ENCODE measurements around the gene PTTG1IP. TPM values are rescaled to one million over a fixed set of nuclear protein-coding genes. Genes with fewer than 3 reads are reported as not detected.

The PTTG1IP gene
- total and polyA plus RNA-seq, 10 of the 15 experiments (the other 5 are each of a cell fraction or from before 2014, with no cell fraction given), result 2.4 to 56.4 (median 44.4) TPM

DNA sequence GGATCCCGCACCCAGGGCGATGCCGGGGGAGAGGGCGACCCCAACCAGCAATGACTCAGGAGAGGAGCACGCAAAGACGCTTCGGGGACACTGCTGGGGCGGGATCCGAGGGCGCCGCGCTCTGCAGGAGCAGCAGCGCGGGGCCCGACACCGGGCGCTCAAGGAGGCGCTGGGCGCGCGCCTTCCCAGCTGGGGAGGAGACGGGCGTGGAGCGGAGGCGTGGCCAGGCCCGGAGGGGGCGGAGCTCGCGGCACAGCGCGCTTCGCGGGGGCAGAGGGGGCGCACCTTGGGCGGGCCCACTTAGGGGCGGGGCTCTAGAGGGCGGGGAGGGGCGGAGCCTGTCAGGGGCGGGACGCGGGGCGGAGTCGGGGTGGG, 56.0 kb downstream of the PTTG1IP start (continued):
- TF ChIP-seq, protein P1, sequence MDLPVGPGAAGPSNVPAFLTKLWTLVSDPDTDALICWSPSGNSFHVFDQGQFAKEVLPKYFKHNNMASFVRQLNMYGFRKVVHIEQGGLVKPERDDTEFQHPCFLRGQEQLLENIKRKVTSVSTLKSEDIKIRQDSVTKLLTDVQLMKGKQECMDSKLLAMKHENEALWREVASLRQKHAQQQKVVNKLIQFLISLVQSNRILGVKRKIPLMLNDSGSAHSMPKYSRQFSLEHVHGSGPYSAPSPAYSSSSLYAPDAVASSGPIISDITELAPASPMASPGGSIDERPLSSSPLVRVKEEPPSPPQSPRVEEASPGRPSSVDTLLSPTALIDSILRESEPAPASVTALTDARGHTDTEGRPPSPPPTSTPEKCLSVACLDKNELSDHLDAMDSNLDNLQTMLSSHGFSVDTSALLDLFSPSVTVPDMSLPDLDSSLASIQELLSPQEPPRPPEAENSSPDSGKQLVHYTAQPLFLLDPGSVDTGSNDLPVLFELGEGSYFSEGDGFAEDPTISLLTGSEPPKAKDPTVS (IDR thresholded peaks at IDR 0.05; ENCODE audit: low read depth, low read length), result no peak
- TF ChIP-seq, protein P2, sequence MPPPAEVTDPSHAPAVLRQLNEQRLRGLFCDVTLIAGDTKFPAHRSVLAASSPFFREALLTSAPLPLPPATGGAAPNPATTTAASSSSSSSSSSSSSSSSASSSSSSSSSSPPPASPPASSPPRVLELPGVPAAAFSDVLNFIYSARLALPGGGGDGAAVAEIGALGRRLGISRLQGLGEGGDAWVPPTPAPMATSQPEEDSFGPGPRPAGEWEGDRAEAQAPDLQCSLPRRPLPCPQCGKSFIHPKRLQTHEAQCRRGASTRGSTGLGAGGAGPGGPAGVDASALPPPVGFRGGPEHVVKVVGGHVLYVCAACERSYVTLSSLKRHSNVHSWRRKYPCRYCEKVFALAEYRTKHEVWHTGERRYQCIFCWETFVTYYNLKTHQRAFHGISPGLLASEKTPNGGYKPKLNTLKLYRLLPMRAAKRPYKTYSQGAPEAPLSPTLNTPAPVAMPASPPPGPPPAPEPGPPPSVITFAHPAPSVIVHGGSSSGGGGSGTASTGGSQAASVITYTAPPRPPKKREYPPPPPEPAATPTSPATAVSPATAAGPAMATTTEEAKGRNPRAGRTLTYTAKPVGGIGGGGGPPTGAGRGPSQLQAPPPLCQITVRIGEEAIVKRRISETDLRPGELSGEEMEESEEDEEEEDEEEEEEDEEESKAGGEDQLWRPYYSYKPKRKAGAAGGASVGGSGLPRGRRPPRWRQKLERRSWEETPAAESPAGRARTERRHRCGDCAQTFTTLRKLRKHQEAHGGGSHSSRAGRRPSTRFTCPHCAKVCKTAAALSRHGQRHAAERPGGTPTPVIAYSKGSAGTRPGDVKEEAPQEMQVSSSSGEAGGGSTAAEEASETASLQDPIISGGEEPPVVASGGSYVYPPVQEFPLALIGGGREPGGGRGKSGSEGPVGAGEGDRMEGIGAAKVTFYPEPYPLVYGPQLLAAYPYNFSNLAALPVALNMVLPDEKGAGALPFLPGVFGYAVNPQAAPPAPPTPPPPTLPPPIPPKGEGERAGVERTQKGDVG (CRISPR knock-in tag; IDR thresholded peaks at IDR 0.05), result no peak
- TF ChIP-seq YY1 (IDR thresholded peaks at IDR 0.05; ENCODE audit: low read depth, low read length) (no peak), BRCA1 (IDR thresholded peaks at IDR 0.05; ENCODE audit: low read depth, low read length) (no peak), SMAD5 (IDR thresholded peaks at IDR 0.05; ENCODE audit: low read depth) (no peak), CHD1 (IDR thresholded peaks at IDR 0.05; ENCODE audit: low read depth, low read length) (0 out of 2 replicates have a peak, but pooled peaks have one; percentile 32), BCL11A (IDR thresholded peaks at IDR 0.05; ENCODE audit: low read depth, low read length) (no peak), MEF2B (IDR thresholded peaks at IDR 0.05; ENCODE audit: partially characterized antibody, poor library complexity, severe bottlenecking) (no peak), NFYB (IDR thresholded peaks at IDR 0.05; ENCODE audit: insufficient read depth, low read depth, low read length) (no peak), BMI1 (IDR thresholded peaks at IDR 0.05; ENCODE audit: borderline replicate concordance) (no peak), RAD51 (IDR thresholded peaks at IDR 0.05) (no peak), TCF3 (IDR thresholded peaks at IDR 0.05; ENCODE audit: borderline replicate concordance, insufficient read depth, low read depth, low read length) (no peak), NR2C1 (IDR thresholded peaks at IDR 0.05) (no peak), JUND (IDR thresholded peaks at IDR 0.05; ENCODE audit: low read depth, low read length) (no peak), GATAD2B (conservative IDR thresholded peaks at IDR 0.05; ENCODE audit: low read depth) (no peak), TCF12 (IDR thresholded peaks at IDR 0.05; ENCODE audit: low read depth, low read length) (no peak), CHD2 (IDR thresholded peaks at IDR 0.05; ENCODE audit: borderline replicate concordance, low read depth, low read length) (no peak), E4F1 (IDR thresholded peaks at IDR 0.05; ENCODE audit: borderline replicate concordance, partially characterized antibody) (no peak), EED (IDR thresholded peaks at IDR 0.05; ENCODE audit: low read depth) (no peak), SP1 (IDR thresholded peaks at IDR 0.05; ENCODE audit: low read depth, low read length) (peak; percentile 66)
- TF ChIP-seq, protein P3, sequence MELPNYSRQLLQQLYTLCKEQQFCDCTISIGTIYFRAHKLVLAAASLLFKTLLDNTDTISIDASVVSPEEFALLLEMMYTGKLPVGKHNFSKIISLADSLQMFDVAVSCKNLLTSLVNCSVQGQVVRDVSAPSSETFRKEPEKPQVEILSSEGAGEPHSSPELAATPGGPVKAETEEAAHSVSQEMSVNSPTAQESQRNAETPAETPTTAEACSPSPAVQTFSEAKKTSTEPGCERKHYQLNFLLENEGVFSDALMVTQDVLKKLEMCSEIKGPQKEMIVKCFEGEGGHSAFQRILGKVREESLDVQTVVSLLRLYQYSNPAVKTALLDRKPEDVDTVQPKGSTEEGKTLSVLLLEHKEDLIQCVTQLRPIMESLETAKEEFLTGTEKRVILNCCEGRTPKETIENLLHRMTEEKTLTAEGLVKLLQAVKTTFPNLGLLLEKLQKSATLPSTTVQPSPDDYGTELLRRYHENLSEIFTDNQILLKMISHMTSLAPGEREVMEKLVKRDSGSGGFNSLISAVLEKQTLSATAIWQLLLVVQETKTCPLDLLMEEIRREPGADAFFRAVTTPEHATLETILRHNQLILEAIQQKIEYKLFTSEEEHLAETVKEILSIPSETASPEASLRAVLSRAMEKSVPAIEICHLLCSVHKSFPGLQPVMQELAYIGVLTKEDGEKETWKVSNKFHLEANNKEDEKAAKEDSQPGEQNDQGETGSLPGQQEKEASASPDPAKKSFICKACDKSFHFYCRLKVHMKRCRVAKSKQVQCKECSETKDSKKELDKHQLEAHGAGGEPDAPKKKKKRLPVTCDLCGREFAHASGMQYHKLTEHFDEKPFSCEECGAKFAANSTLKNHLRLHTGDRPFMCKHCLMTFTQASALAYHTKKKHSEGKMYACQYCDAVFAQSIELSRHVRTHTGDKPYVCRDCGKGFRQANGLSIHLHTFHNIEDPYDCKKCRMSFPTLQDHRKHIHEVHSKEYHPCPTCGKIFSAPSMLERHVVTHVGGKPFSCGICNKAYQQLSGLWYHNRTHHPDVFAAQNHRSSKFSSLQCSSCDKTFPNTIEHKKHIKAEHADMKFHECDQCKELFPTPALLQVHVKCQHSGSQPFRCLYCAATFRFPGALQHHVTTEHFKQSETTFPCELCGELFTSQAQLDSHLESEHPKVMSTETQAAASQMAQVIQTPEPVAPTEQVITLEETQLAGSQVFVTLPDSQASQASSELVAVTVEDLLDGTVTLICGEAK (IDR thresholded peaks at IDR 0.05; ENCODE audit: borderline replicate concordance), result no peak
